Transverse colon (tissue), 4 donors: Measurements from ENCODE around the gene SP5. TPM values are rescaled to one million over a fixed set of nuclear protein-coding genes. Genes with fewer than 3 reads are reported as not detected.
"Not testable (repeated sequence)": the region's sequence is repeated elsewhere in the genome, so short reads cannot be mapped to it uniquely, and the experiment has no call there.

Source experiments
- DNase-seq: peaks from one replicate; pipeline ENCODE4 v3.0.0-alpha.2; 2019
- H3K27ac ChIP-seq, 4 donors: fragments of 200-600 bp; sonication (generic); 2 replicates each; pipeline ENCODE4 v1.5.1; 2016 to 2018; ENCODE audit warnings: inconsistent platforms in 4 of 4
- H3K27me3 ChIP-seq: fragments of 200-600 bp; sonication (generic); 2 replicates; pipeline ENCODE4 v1.5.1; 2017; ENCODE audit warnings: inconsistent platforms
- H3K36me3 ChIP-seq, 4 donors: fragments of 200-600 bp; sonication (generic); 2 replicates each; pipeline ENCODE4 v1.5.1; 2017 to 2019; ENCODE audit warnings: inconsistent platforms in 4 of 4
- H3K4me1 ChIP-seq, 4 donors: fragments of 200-600 bp; sonication (generic); 2 replicates each; pipeline ENCODE4 v1.5.1; 2017 to 2020; ENCODE audit warnings: inconsistent platforms in 4 of 4
- H3K4me3 ChIP-seq, 4 donors: fragments of 200-600 bp; sonication (generic); 1 replicate in 1 of 4; 2 replicates in 3 of 4; pipeline versions ENCODE4 v1.5.1 to v1.6.1; 2017 to 2019; ENCODE audit warnings: inconsistent platforms in 4 of 4
- H3K9me3 ChIP-seq, 2 donors: fragments of 200-600 bp; sonication (generic); 2 replicates each; pipeline ENCODE4 v1.5.1; 2017 to 2019; ENCODE audit warnings: inconsistent platforms in 2 of 2
- EP300 ChIP-seq: sonication (generic); formaldehyde crosslinking; IDR thresholded peaks from one replicate; pipeline ENCODE4 v1.6.1; 2017; ENCODE audit warnings: antibody characterized with exemption, low read depth
- POLR2A ChIP-seq: fragments of 450-650 bp; IDR thresholded peaks from one replicate; pipeline ENCODE4 v1.6.1; 2016; ENCODE audit warnings: antibody characterized with exemption, mild to moderate bottlenecking, moderate library complexity
- POLR2AphosphoS5 ChIP-seq, 3 donors: sonication (generic); formaldehyde crosslinking; IDR thresholded peaks; one replicate each; pipeline ENCODE4 v1.6.1; 2016; ENCODE audit warnings: antibody characterized with exemption in 3 of 3
- WGBS, 2 donors: methylation state at CpG; one replicate each; pipeline ENCODE4 v1.1.5; 2018; ENCODE audit warnings: low coverage in 1 of 2; 5-methylcytosine and 5-hydroxymethylcytosine counted together
- in situ Hi-C, 4 donors: fragments of 200-750 bp; cut with MboI; loops; one replicate each; pipeline versions ENCODE4 v1.15.0 to v1.15.1; 2017; ENCODE audit warnings: low sequenced_read_pairs in 3 of 4, low pct_ligation_motif_present in 1 of 4, low pct_unique_long_range_greater_than_20kb in 1 of 4
- intact Hi-C: fragments of 100-400 bp; cut with DNase I; formaldehyde crosslinking; loops from one replicate; pipeline ENCODE4 v1.15.1; 2023; ENCODE audit warnings: low total_unique reads
- total RNA-seq, 4 donors: library from RNA; depleted of rRNA; stranded (reverse); fragments of >200 nt; gene quantifications; one replicate each; pipeline ENCODE4 v1.1.0, GENCODE V29; 2016
- TF ChIP-seq, protein P1 (sequence below), 5 experiments: fragments of 200-600 bp in 3 of 5; fragments of 450-650 bp in 2 of 5; sonication (generic) in 3 of 5; IDR thresholded peaks; 1 replicate in 2 of 5; 2 replicates in 3 of 5; pipeline ENCODE4 v1.5.1; 2016 to 2017; ENCODE audit warnings: antibody characterized with exemption in 5 of 5, inconsistent platforms in 3 of 5, mild to moderate bottlenecking in 2 of 5, moderate library complexity in 1 of 5

Gene SP5
- total RNA-seq, 4 donors from 2014 or later, result 0.41 to 2.2 TPM; not detected in 2

DNA sequence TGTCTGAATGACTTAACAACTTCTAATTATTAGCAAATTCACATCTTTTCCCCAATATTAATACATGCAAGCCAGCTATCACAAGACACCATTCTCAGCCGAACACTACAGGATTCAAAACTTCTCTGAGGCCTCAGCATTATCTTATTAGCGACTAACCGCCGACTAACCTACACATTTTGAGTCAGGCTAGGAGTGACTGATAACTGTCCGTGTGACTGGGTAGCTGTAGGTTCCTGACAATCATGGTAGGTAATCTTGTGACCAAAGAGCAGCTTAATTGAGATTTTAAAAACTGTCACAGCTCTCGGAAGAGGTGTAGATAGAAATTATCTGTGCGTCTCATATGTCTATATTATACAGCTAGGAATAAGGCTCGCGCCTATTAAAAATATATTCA lies 44.1 kb upstream of the SP5 start:
- H3K27me3 ChIP-seq, result no peaks in the 10 kb centered on the region
- DNase-seq, result no peak
- no peak overlapping the region for H3K27ac ChIP-seq
- H3K4me3 ChIP-seq, result no peak overlapping the region
- 88 to 89% methylated on average over 6 to 9 of the region's 9 CpGs for WGBS, 2 donors
- H3K9me3 ChIP-seq, result no peaks in the 10 kb centered on the region
- TF ChIP-seq POLR2AphosphoS5 (IDR thresholded peaks at IDR 0.05) (no peak), POLR2A (no peak), EP300 (no peak)
- TF ChIP-seq, protein P1, sequence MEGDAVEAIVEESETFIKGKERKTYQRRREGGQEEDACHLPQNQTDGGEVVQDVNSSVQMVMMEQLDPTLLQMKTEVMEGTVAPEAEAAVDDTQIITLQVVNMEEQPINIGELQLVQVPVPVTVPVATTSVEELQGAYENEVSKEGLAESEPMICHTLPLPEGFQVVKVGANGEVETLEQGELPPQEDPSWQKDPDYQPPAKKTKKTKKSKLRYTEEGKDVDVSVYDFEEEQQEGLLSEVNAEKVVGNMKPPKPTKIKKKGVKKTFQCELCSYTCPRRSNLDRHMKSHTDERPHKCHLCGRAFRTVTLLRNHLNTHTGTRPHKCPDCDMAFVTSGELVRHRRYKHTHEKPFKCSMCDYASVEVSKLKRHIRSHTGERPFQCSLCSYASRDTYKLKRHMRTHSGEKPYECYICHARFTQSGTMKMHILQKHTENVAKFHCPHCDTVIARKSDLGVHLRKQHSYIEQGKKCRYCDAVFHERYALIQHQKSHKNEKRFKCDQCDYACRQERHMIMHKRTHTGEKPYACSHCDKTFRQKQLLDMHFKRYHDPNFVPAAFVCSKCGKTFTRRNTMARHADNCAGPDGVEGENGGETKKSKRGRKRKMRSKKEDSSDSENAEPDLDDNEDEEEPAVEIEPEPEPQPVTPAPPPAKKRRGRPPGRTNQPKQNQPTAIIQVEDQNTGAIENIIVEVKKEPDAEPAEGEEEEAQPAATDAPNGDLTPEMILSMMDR (IDR thresholded peaks at IDR 0.05), result no peak
- no peaks in the 10 kb centered on the region for H3K36me3 ChIP-seq
- H3K4me1 ChIP-seq, result peaks cover 0 to under 1% (median 0%) of the 10 kb centered on the region in 4 donors
- intact Hi-C loops, result no loop called here
- in situ Hi-C loops, result no loop called here

DNA sequence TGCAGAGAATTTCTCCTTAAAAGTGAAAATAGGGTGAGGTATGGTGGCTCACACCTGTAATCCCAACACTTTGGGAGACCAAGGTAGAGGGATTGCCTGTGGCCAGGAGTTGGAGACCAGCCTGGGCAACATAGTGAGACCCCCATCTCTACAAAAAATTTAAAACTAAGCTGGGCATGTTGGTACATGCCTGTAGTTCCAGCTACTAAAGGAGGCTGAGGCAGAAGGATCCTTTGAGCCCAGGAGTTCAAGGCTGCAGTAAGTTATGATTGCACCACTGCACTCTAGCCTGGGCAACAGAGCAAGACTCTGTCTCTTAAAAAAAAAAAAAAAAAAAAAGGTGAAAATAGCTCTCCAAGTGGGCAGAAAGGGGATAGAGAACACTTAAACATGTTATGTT lies 40.9 kb upstream of the SP5 start:
- H3K9me3 ChIP-seq, H3K36me3 ChIP-seq, H3K4me3 ChIP-seq, H3K27ac ChIP-seq, DNase-seq, intact Hi-C loops, H3K27me3 ChIP-seq, H3K4me1 ChIP-seq, in situ Hi-C loops: not testable (repeated sequence)

DNA sequence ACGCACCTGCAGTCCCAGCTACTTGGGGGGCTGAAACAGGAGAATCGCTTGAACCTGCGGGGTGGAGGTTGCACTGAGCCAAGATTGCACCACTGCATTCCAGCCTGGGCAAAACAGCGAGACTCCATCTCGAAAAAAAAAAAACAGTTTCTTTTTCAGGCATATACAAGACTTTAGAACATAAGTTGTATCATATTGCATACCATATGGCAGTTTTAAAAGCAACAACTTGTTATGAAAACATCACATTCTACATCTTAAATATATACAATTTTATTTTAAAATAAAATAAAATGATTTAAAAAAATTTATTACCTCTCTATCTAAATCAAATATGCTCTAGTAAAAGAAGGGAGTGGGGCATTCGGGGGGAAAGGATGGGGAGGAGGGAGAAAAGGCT lies 39.4 kb upstream of the SP5 start:
- H3K36me3 ChIP-seq, result no peaks in the 10 kb centered on the region
- 75 to 85% methylated on average over 6 of the region's 6 CpGs for WGBS, 2 donors
- TF ChIP-seq POLR2A (no peak), POLR2AphosphoS5 (IDR thresholded peaks at IDR 0.05) (no peak), EP300 (no peak)
- TF ChIP-seq, protein P1 (IDR thresholded peaks at IDR 0.05), result no peak
- DNase-seq, result no peak
- intact Hi-C loops, result no loop called here
- H3K27me3 ChIP-seq, result no peaks in the 10 kb centered on the region
- no peaks in the 10 kb centered on the region for H3K9me3 ChIP-seq
- H3K4me3 ChIP-seq, result no peak overlapping the region
- peaks cover 0 to 15% (median 7%) of the 10 kb centered on the region in 4 donors for H3K4me1 ChIP-seq
- in situ Hi-C loops, result no loop called here
- H3K27ac ChIP-seq, result no peak overlapping the region

DNA sequence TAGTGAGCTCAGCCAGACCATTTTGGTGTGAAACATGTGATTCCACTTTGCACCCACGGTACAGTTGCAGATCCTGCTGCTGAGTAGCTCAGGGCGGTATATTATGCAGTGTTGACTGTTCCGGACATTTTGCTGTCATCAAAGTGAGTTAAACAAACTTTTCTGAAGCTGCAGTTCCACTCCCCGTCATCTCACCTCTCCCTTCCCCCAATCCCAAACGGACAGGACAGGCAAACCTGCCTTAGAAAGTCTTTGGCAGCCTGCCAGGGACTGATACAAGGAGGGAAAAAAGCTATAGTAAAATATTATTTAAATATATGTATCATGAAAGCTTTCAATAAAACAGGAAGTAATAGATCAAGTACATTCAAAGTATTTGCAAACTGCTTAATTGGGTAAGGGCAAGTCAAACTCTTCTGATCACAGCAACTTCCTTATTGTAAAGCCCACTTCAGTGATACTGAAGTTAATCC lies 35.5 kb upstream of the SP5 start:
- H3K4me3 ChIP-seq, result no peak overlapping the region
- TF ChIP-seq POLR2AphosphoS5 (IDR thresholded peaks at IDR 0.05), result no peak
- no peak for TF ChIP-seq POLR2A
- DNase-seq, result peak; percentile 21

DNA sequence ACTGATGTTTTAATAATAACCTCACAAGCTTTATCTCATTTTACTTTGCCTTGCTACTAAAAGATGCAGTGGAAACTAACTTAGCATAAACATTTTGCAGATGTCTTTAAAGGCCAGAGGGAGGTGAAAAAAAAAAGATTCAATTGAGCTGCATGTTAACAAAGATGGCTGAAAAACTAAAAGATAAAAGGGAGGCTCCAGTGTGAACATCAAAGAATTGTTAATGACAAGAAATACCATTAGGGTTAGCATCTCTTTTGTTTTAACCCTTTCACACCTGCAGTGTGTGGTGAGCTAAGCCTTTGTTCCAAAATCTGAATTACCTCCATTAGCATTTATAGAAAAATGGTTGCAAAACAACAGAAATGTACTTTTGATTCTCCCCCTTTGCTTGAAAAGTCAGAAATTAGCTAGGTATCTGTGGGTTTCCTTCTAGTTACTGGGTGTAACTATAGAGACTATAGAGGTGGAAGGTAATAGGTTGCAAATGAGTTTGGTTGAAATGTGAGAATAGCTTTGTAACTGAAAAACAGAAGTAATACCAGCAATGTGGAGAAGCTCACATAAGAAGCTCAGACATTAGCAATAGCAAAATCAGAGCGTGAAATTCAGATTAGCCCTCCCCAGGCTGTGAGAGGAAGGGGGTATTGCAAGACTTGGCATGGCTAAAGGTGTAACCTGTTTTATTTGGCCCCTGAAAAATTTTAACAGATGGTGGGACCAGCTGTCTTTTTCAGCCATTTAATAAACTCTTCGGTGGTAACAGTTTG lies 34.8 kb upstream of the SP5 start:
- Histone ChIP-seq H3K9me3 (no peaks in the 10 kb centered on the region), H3K4me1 (peaks cover 0 to 15% (median 7%) of the 10 kb centered on the region in 4 donors), H3K27me3 (no peaks in the 10 kb centered on the region), H3K4me3 (no peak overlapping the region), H3K27ac (no peak overlapping the region), H3K36me3 (no peaks in the 10 kb centered on the region)
- no peak for DNase-seq
- 57 to 88% methylated on average over 2 of the region's 2 CpGs for WGBS, 2 donors
- TF ChIP-seq EP300, result no peak
- TF ChIP-seq POLR2AphosphoS5 (IDR thresholded peaks at IDR 0.05), result no peak
- no peak for TF ChIP-seq POLR2A
- TF ChIP-seq, protein P1 (IDR thresholded peaks at IDR 0.05), result no peak
- intact Hi-C loops (no loop called here), in situ Hi-C loops (no loop called here)

More for the DNA sequence above, 35.5 kb upstream of the SP5 start:
- no peaks in the 10 kb centered on the region for H3K9me3 ChIP-seq
- H3K27ac ChIP-seq, result no peak overlapping the region
- no peaks in the 10 kb centered on the region for H3K27me3 ChIP-seq
- in situ Hi-C loops, result no loop called here
- WGBS, 2 donors, result 22 to 33% methylated on average over 4 to 5 of the region's 5 CpGs
- intact Hi-C loops, result no loop called here
- H3K36me3 ChIP-seq, result no peaks in the 10 kb centered on the region
- peaks cover 0 to 15% (median 7%) of the 10 kb centered on the region in 4 donors for H3K4me1 ChIP-seq
